Activated naive CD8-positive, alpha-beta T cell treated with anti-CD3 and anti-CD28 coated beads, Interleukin-2, amount 50 U/mL, for 24 hours (primary cell): ENCODE measurements around the gene HVCN1.
A peak's percentile ranks its signal among the peaks of the same experiment; 100 is the strongest.
"Not testable (repeated sequence)": the region's sequence is repeated elsewhere in the genome, so short reads cannot be mapped to it uniquely, and the experiment has no call there.

ENCODE experiments used
- ATAC-seq: fragments of 150-1000 bp; cut with Tn5 transposase; one replicate; pipeline ENCODE4 v1.10.0; 2021
- DNase-seq: peaks from one replicate; pipeline ENCODE4 v3.0.0; 2021
- H3K27ac Mint-ChIP-seq: one replicate; pipeline ENCODE4 v1.8.0; 2021; ENCODE audit warnings: mild to moderate bottlenecking, mixed read lengths
- H3K27me3 Mint-ChIP-seq: one replicate; pipeline ENCODE4 v1.8.0; 2021; ENCODE audit warnings: mixed read lengths
- H3K36me3 Mint-ChIP-seq: one replicate; pipeline ENCODE4 v1.8.0; 2021; ENCODE audit warnings: low read depth, mixed read lengths
- H3K4me1 Mint-ChIP-seq: one replicate; pipeline ENCODE4 v1.8.0; 2021; ENCODE audit warnings: mixed read lengths
- H3K4me3 Mint-ChIP-seq: one replicate; pipeline ENCODE4 v1.8.0; 2021; ENCODE audit warnings: mild to moderate bottlenecking, moderate library complexity, mixed read lengths
- H3K9me3 Mint-ChIP-seq: one replicate; pipeline ENCODE4 v1.8.0; 2021; ENCODE audit warnings: mixed read lengths

HVCN1 gene

GRCh38 chr12:110667671-110668070, 21.2 kb downstream of the HVCN1 start:
- H3K9me3 Mint-ChIP-seq, result peaks cover 12% of the 10 kb centered on the region
- DNase-seq (no peak), ATAC-seq (no peak)
- no peak overlapping the region for H3K4me3 Mint-ChIP-seq
- no peaks in the 10 kb centered on the region for H3K27me3 Mint-ChIP-seq
- peaks cover 52% of the 10 kb centered on the region for H3K4me1 Mint-ChIP-seq
- H3K27ac Mint-ChIP-seq, result peak overlapping the region; percentile 39
- peaks cover 55% of the 10 kb centered on the region for H3K36me3 Mint-ChIP-seq

- H3K4me1 Mint-ChIP-seq, result peaks cover 53% of the 10 kb centered on the region
- ATAC-seq, result no peak
- no peaks in the 10 kb centered on the region for H3K27me3 Mint-ChIP-seq
- DNase-seq, result no peak
- no peak overlapping the region for H3K4me3 Mint-ChIP-seq
- peaks cover 51% of the 10 kb centered on the region for H3K36me3 Mint-ChIP-seq
- peak overlapping the region; percentile 52 for H3K27ac Mint-ChIP-seq
- H3K9me3 Mint-ChIP-seq, result peaks cover 12% of the 10 kb centered on the region
Measured at GRCh38 chr12:110666892-110667291, 22.0 kb downstream of the HVCN1 start.

- Mint-ChIP-seq H3K36me3 (peaks cover 57% of the 10 kb centered on the region), H3K4me1 (peaks cover 54% of the 10 kb centered on the region), H3K27ac (peak overlapping the region; percentile 98), H3K4me3 (peak overlapping the region; percentile 91), H3K27me3 (no peaks in the 10 kb centered on the region), H3K9me3 (peaks cover 12% of the 10 kb centered on the region)
- DNase-seq, result peak; percentile 85
- ATAC-seq, result peak; percentile 97
Measured at GRCh38 chr12:110661337-110661972, 27.5 kb downstream of the HVCN1 start.

- H3K27me3 Mint-ChIP-seq, result no peaks in the 10 kb centered on the region
- peaks cover 48% of the 10 kb centered on the region for H3K36me3 Mint-ChIP-seq
- peaks cover 60% of the 10 kb centered on the region for H3K4me1 Mint-ChIP-seq
- DNase-seq, result no peak
- no peaks in the 10 kb centered on the region for H3K9me3 Mint-ChIP-seq
- no peak overlapping the region for H3K27ac Mint-ChIP-seq
- ATAC-seq, result no peak
- peak overlapping the region; percentile 91 for H3K4me3 Mint-ChIP-seq
Measured at GRCh38 chr12:110658878-110659277, 30.0 kb downstream of the HVCN1 start.

- H3K36me3 Mint-ChIP-seq, result peaks cover 50% of the 10 kb centered on the region
- no peak overlapping the region for H3K27ac Mint-ChIP-seq
- no peak for DNase-seq
- H3K9me3 Mint-ChIP-seq, result no peaks in the 10 kb centered on the region
- no peaks in the 10 kb centered on the region for H3K27me3 Mint-ChIP-seq
- peaks cover 60% of the 10 kb centered on the region for H3K4me1 Mint-ChIP-seq
- peak overlapping the region; percentile 4 for H3K4me3 Mint-ChIP-seq
- ATAC-seq, result no peak
Measured at GRCh38 chr12:110658242-110658641, 30.7 kb downstream of the HVCN1 start.

GRCh38 chr12:110657747-110658146, 31.2 kb downstream of the HVCN1 start:
- H3K9me3 Mint-ChIP-seq, result no peaks in the 10 kb centered on the region
- H3K27ac Mint-ChIP-seq, result no peak overlapping the region
- peaks cover 49% of the 10 kb centered on the region for H3K36me3 Mint-ChIP-seq
- peaks cover 58% of the 10 kb centered on the region for H3K4me1 Mint-ChIP-seq
- DNase-seq (no peak), ATAC-seq (no peak)
- H3K27me3 Mint-ChIP-seq, result no peaks in the 10 kb centered on the region
- no peak overlapping the region for H3K4me3 Mint-ChIP-seq

- H3K4me1 Mint-ChIP-seq, result peaks cover 43% of the 10 kb centered on the region
- no peaks in the 10 kb centered on the region for H3K9me3 Mint-ChIP-seq
- no peaks in the 10 kb centered on the region for H3K27me3 Mint-ChIP-seq
- no peak overlapping the region for H3K4me3 Mint-ChIP-seq
- peaks cover 53% of the 10 kb centered on the region for H3K36me3 Mint-ChIP-seq
- DNase-seq, result no peak
- H3K27ac Mint-ChIP-seq, result no peak overlapping the region
- no peak for ATAC-seq
Measured at GRCh38 chr12:110656071-110656655, 32.8 kb downstream of the HVCN1 start.

- not testable (repeated sequence) for H3K9me3 Mint-ChIP-seq, H3K4me3 Mint-ChIP-seq, H3K27me3 Mint-ChIP-seq, DNase-seq, ATAC-seq, H3K27ac Mint-ChIP-seq
- Mint-ChIP-seq H3K4me1 (peaks cover 38% of the 10 kb centered on the region), H3K36me3 (peaks cover 59% of the 10 kb centered on the region)
Measured at GRCh38 chr12:110654238-110654637, 34.7 kb downstream of the HVCN1 start.

GRCh38 chr12:110649341-110649847, 39.5 kb downstream of the HVCN1 start:
- no peaks in the 10 kb centered on the region for H3K9me3 Mint-ChIP-seq
- no peak overlapping the region for H3K27ac Mint-ChIP-seq
- H3K4me1 Mint-ChIP-seq, result peaks cover 43% of the 10 kb centered on the region
- no peak overlapping the region for H3K4me3 Mint-ChIP-seq
- ATAC-seq (no peak), DNase-seq (no peak)
- H3K27me3 Mint-ChIP-seq, result no peaks in the 10 kb centered on the region
- peaks cover 70% of the 10 kb centered on the region for H3K36me3 Mint-ChIP-seq

- Mint-ChIP-seq H3K9me3 (no peaks in the 10 kb centered on the region), H3K36me3 (peaks cover 62% of the 10 kb centered on the region), H3K27ac (peak overlapping the region; percentile 89), H3K27me3 (no peaks in the 10 kb centered on the region), H3K4me3 (peak overlapping the region; percentile 43), H3K4me1 (peaks cover 55% of the 10 kb centered on the region)
- ATAC-seq, result peak; percentile 95
- DNase-seq, result peak; percentile 56
Measured at GRCh38 chr12:110647631-110648040, 41.3 kb downstream of the HVCN1 start.

- H3K4me1 Mint-ChIP-seq, result peaks cover 81% of the 10 kb centered on the region
- H3K9me3 Mint-ChIP-seq, result no peaks in the 10 kb centered on the region
- no peak for ATAC-seq
- H3K4me3 Mint-ChIP-seq, result no peak overlapping the region
- H3K27me3 Mint-ChIP-seq, result no peaks in the 10 kb centered on the region
- H3K36me3 Mint-ChIP-seq, result peaks cover 10% of the 10 kb centered on the region
- DNase-seq, result no peak
- H3K27ac Mint-ChIP-seq, result no peak overlapping the region
Measured at GRCh38 chr12:110641521-110641920, 47.4 kb downstream of the HVCN1 start.

GRCh38 chr12:110640275-110641025, 48.5 kb downstream of the HVCN1 start:
- Mint-ChIP-seq H3K27ac (peak overlapping the region; percentile 20), H3K9me3 (no peaks in the 10 kb centered on the region), H3K36me3 (peaks cover 4% of the 10 kb centered on the region), H3K4me1 (peaks cover 84% of the 10 kb centered on the region), H3K27me3 (no peaks in the 10 kb centered on the region), H3K4me3 (no peak overlapping the region)
- ATAC-seq (no peak), DNase-seq (no peak)

- peaks cover 3% of the 10 kb centered on the region for H3K36me3 Mint-ChIP-seq
- no peaks in the 10 kb centered on the region for H3K27me3 Mint-ChIP-seq
- no peak overlapping the region for H3K4me3 Mint-ChIP-seq
- ATAC-seq (no peak), DNase-seq (no peak)
- H3K4me1 Mint-ChIP-seq, result peaks cover 88% of the 10 kb centered on the region
- H3K9me3 Mint-ChIP-seq, result no peaks in the 10 kb centered on the region
- H3K27ac Mint-ChIP-seq, result no peak overlapping the region
Measured at GRCh38 chr12:110639336-110640141, 49.4 kb downstream of the HVCN1 start.

GRCh38 chr12:110638796-110639195, 50.1 kb downstream of the HVCN1 start:
- ATAC-seq, result peak; percentile 38
- Mint-ChIP-seq H3K4me3 (no peak overlapping the region), H3K4me1 (peaks cover 89% of the 10 kb centered on the region), H3K36me3 (no peaks in the 10 kb centered on the region), H3K27ac (no peak overlapping the region), H3K9me3 (no peaks in the 10 kb centered on the region), H3K27me3 (no peaks in the 10 kb centered on the region)
- DNase-seq, result no peak
